PC-3 (cell line): Measurements from ENCODE around the gene STAMBPL1. TPM values are rescaled to one million over a fixed set of nuclear protein-coding genes. Genes with fewer than 3 reads are reported as not detected.

ENCODE experiments used
- ATAC-seq: fragments of 200-7000 bp; cut with Tn5 transposase; 2 replicates; pipeline ENCODE4 v1.9.1; 2020; ENCODE audit warnings: mild to moderate bottlenecking, moderate library complexity
- BruUV-seq: library from RNA; stranded (reverse); fragments of 400-500 nt; replicated peaks from 2 replicates; lab custom pipeline; 2021; lab: Mats Ljungman, UMichigan
- CTCF ChIA-PET: fragments of 300-600 bp; sonication (Branson Sonifier 250); formaldehyde crosslinking; loops from one replicate; lab custom pipeline; 2022; ENCODE audit warnings: antibody characterized with exemption; lab: Charles Lee
- POLR2A ChIA-PET: fragments of 300-600 bp; sonication (Branson Sonifier 250); formaldehyde crosslinking; loops from one replicate; lab custom pipeline; 2022; ENCODE audit warnings: antibody characterized with exemption; ENCODE audit not compliant: unreplicated experiment; lab: Charles Lee
- DNase-seq: peaks from one replicate; pipeline ENCODE4 v3.0.0-alpha.2; 2015
- H2AFZ ChIP-seq: fragments of 300-600 bp; sonication (generic); 2 replicates; pipeline ENCODE4 v1.6.0; 2016; ENCODE audit warnings: antibody characterized with exemption, low read length
- H3F3A ChIP-seq: fragments of 300-600 bp; sonication (generic); one replicate; pipeline ENCODE4 v1.6.0; 2017; ENCODE audit warnings: antibody characterized with exemption, low read length, control low read depth, mild to moderate bottlenecking; ENCODE audit not compliant: unreplicated experiment
- H3K27ac ChIP-seq: fragments of 300-600 bp; sonication (generic); 2 replicates; pipeline ENCODE4 v1.5.1; 2016; ENCODE audit warnings: mild to moderate bottlenecking, low read length
- H3K27me3 ChIP-seq: fragments of 300-600 bp; sonication (generic); 2 replicates; pipeline ENCODE4 v1.6.1; 2016; ENCODE audit warnings: low read length, mixed read lengths
- H3K36me3 ChIP-seq: fragments of 300-600 bp; sonication (generic); 2 replicates; pipeline ENCODE4 v1.6.1; 2016; ENCODE audit warnings: low read depth, mixed run types, low read length, mixed read lengths
- H3K4me1 ChIP-seq: fragments of 300-600 bp; sonication (generic); 2 replicates; pipeline ENCODE4 v1.5.1; 2016; ENCODE audit warnings: low read length; ENCODE audit not compliant: insufficient read depth
- H3K4me2 ChIP-seq: fragments of 300-600 bp; sonication (generic); 2 replicates; pipeline ENCODE4 v1.6.0; 2016; ENCODE audit warnings: low read length
- H3K4me3 ChIP-seq: fragments of 300-600 bp; sonication (generic); 2 replicates; pipeline ENCODE4 v1.5.1; 2016; ENCODE audit warnings: mild to moderate bottlenecking, low read length, mixed read lengths
- H3K79me2 ChIP-seq: fragments of 300-600 bp; sonication (generic); 2 replicates; pipeline ENCODE4 v1.6.1; 2017; ENCODE audit warnings: low read length, mixed read lengths
- H3K9ac ChIP-seq: fragments of 300-600 bp; sonication (generic); 2 replicates; pipeline ENCODE4 v1.6.0; 2016; ENCODE audit warnings: mild to moderate bottlenecking, low read length
- H3K9me2 ChIP-seq: fragments of 300-600 bp; sonication (generic); replicated peaks from 2 replicates; pipeline ENCODE4 v1.6.1; 2016; ENCODE audit warnings: mixed run types, low read length, mixed read lengths
- H3K9me3 ChIP-seq: fragments of 300-600 bp; sonication (generic); 2 replicates; pipeline ENCODE4 v1.6.1; 2016; ENCODE audit warnings: low read length, mixed read lengths
- H4K20me1 ChIP-seq: fragments of 300-600 bp; sonication (generic); 2 replicates; pipeline ENCODE4 v1.6.1; 2016; ENCODE audit warnings: low read length, mixed read lengths
- EZH2 ChIP-seq: fragments of 300-600 bp; sonication (generic); IDR thresholded peaks from one replicate; pipeline ENCODE4 v1.6.1; 2017; ENCODE audit warnings: antibody characterized with exemption, mild to moderate bottlenecking, low read length; ENCODE audit not compliant: unreplicated experiment
- EZH2phosphoT487 ChIP-seq: fragments of 300-600 bp; sonication (generic); IDR thresholded peaks from 2 replicates; pipeline ENCODE4 v1.6.1; 2018; ENCODE audit warnings: mild to moderate bottlenecking, antibody characterized with exemption, low read length, borderline replicate concordance
- intact Hi-C: fragments of 100-400 bp; cut with micrococcal nuclease; formaldehyde crosslinking; loops from 2 replicates; pipeline ENCODE4 v1.9.0; 2023
- total RNA-seq: library from RNA; depleted of rRNA; stranded (reverse); fragments of >200 nt; gene quantifications from 2 replicates; pipeline ENCODE4 v1.2.3, GENCODE V29; 2014
- TF ChIP-seq, protein P1 (sequence below): fragments of 300-600 bp; sonication (generic); conservative IDR thresholded peaks from 2 replicates; pipeline ENCODE4 v1.5.1; 2017; ENCODE audit warnings: antibody characterized with exemption, low read depth, mild to moderate bottlenecking, low read length

The STAMBPL1 gene
- total RNA-seq, 1 experiment from 2014 or later = 19.5 TPM

DNA sequence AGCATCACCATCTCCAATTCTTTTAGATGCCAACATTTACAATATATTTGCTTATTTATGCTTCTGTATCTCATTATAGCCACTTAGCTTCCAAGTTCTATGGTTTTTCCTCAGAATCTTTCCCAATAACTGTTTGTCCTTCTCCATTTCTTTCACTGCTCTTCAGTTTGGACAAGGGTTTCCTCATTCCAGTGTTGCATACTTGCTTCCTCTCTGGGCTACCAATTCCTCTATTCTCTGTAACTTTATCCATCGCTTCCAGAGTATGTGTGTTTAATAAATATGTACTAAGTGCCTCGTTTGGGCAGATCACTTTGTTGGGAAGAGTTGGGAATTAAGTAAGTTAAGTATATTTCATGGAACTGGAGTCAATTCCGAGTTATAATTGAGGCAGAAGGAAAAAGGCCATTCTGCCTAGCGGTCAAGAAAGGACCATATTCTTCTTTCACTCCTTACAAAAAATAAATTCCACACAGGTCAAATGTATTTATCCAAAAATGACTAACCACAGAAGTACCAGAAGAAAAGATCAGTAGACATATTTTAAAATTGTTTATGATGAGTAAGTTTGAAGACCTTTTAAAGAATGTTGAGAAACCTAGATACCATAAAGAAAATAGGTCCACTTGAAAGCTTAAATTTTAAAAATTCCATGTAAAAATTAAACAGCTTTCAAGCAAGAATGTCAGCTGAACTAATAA lies 10.8 kb downstream of the STAMBPL1 start:
- H3K9me2 ChIP-seq = no peaks in the 10 kb centered on the region
- no peaks in the 10 kb centered on the region for H3F3A ChIP-seq
- H3K27me3 ChIP-seq = no peaks in the 10 kb centered on the region
- ChIA-PET CTCF (no interaction called here), POLR2A (no interaction called here)
- DNase-seq (no peak), ATAC-seq (no peak)
- no peak overlapping the region for H3K27ac ChIP-seq
- H3K9ac ChIP-seq = no peak overlapping the region
- H3K4me1 ChIP-seq = no peaks in the 10 kb centered on the region
- no peaks in the 10 kb centered on the region for H4K20me1 ChIP-seq
- intact Hi-C loops = no loop called here
- H3K9me3 ChIP-seq = no peaks in the 10 kb centered on the region
- TF ChIP-seq EZH2phosphoT487 (no peak), EZH2 (no peak)
- TF ChIP-seq, protein P1, sequence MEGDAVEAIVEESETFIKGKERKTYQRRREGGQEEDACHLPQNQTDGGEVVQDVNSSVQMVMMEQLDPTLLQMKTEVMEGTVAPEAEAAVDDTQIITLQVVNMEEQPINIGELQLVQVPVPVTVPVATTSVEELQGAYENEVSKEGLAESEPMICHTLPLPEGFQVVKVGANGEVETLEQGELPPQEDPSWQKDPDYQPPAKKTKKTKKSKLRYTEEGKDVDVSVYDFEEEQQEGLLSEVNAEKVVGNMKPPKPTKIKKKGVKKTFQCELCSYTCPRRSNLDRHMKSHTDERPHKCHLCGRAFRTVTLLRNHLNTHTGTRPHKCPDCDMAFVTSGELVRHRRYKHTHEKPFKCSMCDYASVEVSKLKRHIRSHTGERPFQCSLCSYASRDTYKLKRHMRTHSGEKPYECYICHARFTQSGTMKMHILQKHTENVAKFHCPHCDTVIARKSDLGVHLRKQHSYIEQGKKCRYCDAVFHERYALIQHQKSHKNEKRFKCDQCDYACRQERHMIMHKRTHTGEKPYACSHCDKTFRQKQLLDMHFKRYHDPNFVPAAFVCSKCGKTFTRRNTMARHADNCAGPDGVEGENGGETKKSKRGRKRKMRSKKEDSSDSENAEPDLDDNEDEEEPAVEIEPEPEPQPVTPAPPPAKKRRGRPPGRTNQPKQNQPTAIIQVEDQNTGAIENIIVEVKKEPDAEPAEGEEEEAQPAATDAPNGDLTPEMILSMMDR = no peak
- H3K4me2 ChIP-seq = no peak overlapping the region
- H3K4me3 ChIP-seq = no peak overlapping the region
- peaks cover 26% of the 10 kb centered on the region for H3K79me2 ChIP-seq
- no peak overlapping the region for H2AFZ ChIP-seq
- no TSS peak for BruUV-seq
- no peaks in the 10 kb centered on the region for H3K36me3 ChIP-seq

DNA sequence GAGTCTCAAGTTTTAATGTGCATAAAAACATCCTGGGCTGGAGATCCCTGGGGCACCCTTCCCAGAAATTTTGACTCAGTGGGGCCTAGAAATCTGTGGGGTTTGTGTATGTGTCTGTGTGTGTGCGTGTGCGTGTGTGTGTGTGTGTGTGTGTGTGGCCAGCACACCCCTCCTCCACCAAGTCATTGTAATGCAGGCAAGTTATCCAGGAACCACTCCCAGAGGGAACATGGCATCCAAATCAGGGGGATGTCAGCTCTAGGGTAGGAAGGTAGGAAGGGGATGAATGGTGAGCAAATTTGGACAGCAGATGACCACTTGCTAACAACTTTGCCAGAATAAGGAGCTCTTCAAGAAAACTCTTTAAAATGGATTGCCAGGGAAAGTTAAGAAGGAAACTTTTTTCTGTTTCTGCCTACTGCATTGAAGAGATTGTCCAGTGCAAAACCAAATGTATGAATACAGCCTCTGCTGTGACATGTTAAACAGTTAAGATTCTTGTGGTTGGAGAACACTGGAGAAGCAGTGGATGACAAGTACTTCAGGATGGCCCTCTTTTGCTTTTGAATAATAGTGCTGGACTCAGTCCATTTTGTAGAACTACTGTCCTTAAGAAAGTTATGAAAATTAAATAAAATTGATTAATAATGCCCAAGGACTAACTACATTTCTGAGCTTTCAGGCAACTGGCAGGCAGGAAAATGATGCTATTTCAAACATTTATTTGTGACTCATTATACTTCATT lies 12.3 kb downstream of the STAMBPL1 start:
- ChIA-PET POLR2A (no interaction called here), CTCF (no interaction called here)
- ATAC-seq (no peak), DNase-seq (no peak)
- no peaks in the 10 kb centered on the region for H4K20me1 ChIP-seq
- no peak overlapping the region for H3K9ac ChIP-seq
- no peak overlapping the region for H3K4me2 ChIP-seq
- no peak overlapping the region for H2AFZ ChIP-seq
- H3K4me1 ChIP-seq = peaks cover 4% of the 10 kb centered on the region; the same call in 1 of the 2 replicates
- no peak overlapping the region for H3K4me3 ChIP-seq
- no peaks in the 10 kb centered on the region for H3K9me2 ChIP-seq
- BruUV-seq = no TSS peak
- no peaks in the 10 kb centered on the region for H3K36me3 ChIP-seq
- H3K79me2 ChIP-seq = 0 out of 2 replicates have a peak, but pooled peaks cover 14% of the 10 kb centered on the region
- intact Hi-C loops = no loop called here
- TF ChIP-seq, protein P1 = no peak
- no peak for TF ChIP-seq EZH2
- TF ChIP-seq EZH2phosphoT487 = no peak
- no peaks in the 10 kb centered on the region for H3K27me3 ChIP-seq
- no peak overlapping the region for H3K27ac ChIP-seq
- H3K9me3 ChIP-seq = no peaks in the 10 kb centered on the region
- no peaks in the 10 kb centered on the region for H3F3A ChIP-seq

DNA sequence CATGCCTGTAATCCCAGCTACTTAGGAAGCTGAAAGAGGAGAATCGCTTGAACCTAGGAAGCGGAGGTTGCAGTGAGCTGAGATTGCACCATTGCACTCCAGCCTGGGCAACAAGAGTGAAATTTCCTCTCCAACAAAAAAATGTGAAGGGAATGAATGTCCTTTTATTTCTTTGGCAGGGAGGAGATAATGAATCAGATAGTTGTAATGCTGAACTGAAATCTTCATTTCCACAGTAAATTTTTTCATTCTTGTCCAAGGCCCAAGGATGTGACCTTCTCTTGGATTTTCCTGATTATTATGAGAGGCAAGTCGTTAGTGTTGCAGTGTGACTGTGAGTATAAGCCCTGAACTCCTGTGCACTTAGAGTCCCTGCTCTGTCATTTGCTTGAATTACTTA lies 13.6 kb downstream of the STAMBPL1 start:
- CTCF ChIA-PET = no interaction called here
- TF ChIP-seq, protein P1 = no peak
- TF ChIP-seq EZH2 (no peak), EZH2phosphoT487 (no peak)
- Histone ChIP-seq H3K9me2 (no peaks in the 10 kb centered on the region), H3K4me2 (no peak overlapping the region), H3K9ac (no peak overlapping the region), H3K27me3 (no peaks in the 10 kb centered on the region), H4K20me1 (no peaks in the 10 kb centered on the region), H3K27ac (no peak overlapping the region), H3K4me1 (peaks cover 4% of the 10 kb centered on the region; the same call in 1 of the 2 replicates), H3K9me3 (no peaks in the 10 kb centered on the region), H2AFZ (no peak overlapping the region), H3K4me3 (no peak overlapping the region), H3K79me2 (0 out of 2 replicates have a peak, but pooled peaks cover 6% of the 10 kb centered on the region), H3F3A (no peaks in the 10 kb centered on the region), H3K36me3 (no peaks in the 10 kb centered on the region)
- POLR2A ChIA-PET = no interaction called here
- BruUV-seq = no TSS peak
- DNase-seq (no peak), ATAC-seq (no peak)
- intact Hi-C loops = no loop called here
